ENCODE measurements around the gene DLL1. TPM values are rescaled to one million over a fixed set of nuclear protein-coding genes. Genes with fewer than 3 reads are reported as not detected.
A peak's percentile ranks its signal among the peaks of the same experiment; 100 is the strongest.
"Not testable (repeated sequence)": the region's sequence is repeated elsewhere in the genome, so short reads cannot be mapped to it uniquely, and the experiment has no call there.

The DLL1 gene
- polyA plus RNA-seq, 1 donor, result 39.3 TPM

DNA sequence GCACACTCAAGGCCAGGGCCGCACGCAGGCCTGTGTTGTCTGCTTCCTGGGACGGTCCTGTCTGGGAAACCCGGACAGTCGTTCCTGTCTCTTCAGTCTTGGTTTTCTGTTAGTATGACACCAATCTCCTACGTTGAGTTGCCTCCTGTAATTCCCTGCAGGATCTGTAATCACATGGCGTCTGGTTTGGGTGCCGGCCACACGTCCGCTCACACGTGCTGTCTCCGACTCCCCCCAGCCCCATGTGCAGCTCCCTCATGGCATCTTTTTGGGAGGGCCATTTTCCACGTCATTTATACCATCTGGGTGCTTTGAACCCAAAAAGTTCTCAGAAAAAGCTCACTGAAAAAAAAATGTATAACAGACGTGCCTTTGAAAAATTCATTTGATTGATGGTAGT lies 23.2 kb downstream of the DLL1 start:
- DNase-seq, result no peak
- no peak overlapping the region for H3K4me3 ChIP-seq (ENCODE audit: low read length)
- H3K4me1 ChIP-seq (ENCODE audit: control insufficient read depth, insufficient read depth, low read length), result peaks cover 18% of the 10 kb centered on the region
- peaks cover 5% of the 10 kb centered on the region for H3K27me3 ChIP-seq (ENCODE audit: control insufficient read depth, insufficient read depth, low read length)
- no CpG with 5 or more reads among the region's 14 CpGs for WGBS (ENCODE audit: insufficient coverage, low lambda C conversion rate)
- no peak overlapping the region for H3K27ac ChIP-seq (ENCODE audit: low read length)
- H3K36me3 ChIP-seq (ENCODE audit: control insufficient read depth, insufficient read depth, low read length), result no peaks in the 10 kb centered on the region
- no peaks in the 10 kb centered on the region for H3K9me3 ChIP-seq (ENCODE audit: control insufficient read depth, low read depth, low read length)

DNA sequence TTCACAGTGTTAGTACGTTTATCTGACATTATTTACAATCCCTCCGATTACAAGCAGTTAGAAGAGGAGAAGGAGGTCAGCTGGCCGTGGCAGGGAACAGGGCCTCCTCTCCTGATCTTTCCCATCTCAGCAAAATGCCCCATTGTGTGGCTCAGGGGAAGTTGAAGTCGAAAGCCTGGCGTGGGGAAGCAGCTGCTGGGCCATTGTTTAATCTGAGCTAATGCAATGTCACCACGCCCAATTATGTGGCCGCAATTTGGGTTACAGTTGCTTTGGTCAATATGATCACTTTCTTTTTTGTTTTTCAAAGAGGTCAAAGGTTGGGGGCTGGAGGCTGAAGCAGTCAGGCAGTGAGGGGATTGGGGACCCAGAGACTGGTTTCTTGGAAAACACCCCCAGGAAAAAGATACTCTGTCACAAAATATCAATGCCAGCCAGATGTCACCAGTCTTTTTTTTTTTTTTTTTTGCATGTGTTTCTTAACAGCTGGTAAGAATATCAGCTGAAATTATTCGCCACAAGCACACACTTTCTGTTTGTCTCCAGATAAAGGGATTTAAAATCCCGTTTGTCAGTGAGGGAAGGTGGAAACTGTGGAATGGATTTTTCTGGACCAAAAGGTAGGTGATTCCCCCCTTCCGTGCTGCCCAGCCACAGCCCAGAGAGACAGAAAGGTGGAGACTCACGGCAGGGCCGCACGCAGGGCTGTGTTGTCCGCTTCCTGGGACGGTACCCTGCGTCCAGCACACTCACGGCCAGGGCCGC lies 24.6 kb downstream of the DLL1 start:
- no CpG with 5 or more reads among the region's 18 CpGs for WGBS (ENCODE audit: insufficient coverage, low lambda C conversion rate)
- peak in 1 of 2 donors; percentile 41 for DNase-seq

DNA sequence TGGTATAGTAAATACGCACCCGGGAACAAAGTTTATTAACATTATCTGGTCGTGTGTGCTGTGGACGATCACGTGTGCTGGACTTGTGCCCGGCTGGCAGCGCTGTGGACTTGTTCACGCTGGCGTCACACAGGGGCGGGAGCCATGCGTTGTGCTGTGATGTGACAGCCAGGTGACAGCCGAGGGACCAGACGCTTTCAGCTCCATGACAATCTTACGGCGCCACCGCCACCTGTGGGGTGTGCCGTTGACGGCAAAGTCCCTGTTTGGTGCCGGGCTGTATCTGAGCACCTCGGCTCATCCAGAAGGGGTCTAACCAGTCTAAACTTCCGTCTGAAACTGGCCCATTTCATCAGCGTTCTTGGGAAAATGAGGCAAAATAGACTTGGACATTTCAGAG lies 25.2 kb downstream of the DLL1 start:
- Histone ChIP-seq H3K27me3 (ENCODE audit: control insufficient read depth, insufficient read depth, low read length) (peaks cover 8% of the 10 kb centered on the region), H3K27ac (ENCODE audit: low read length) (peak overlapping the region; percentile 17), H3K4me1 (ENCODE audit: control insufficient read depth, insufficient read depth, low read length) (peaks cover 18% of the 10 kb centered on the region), H3K4me3 (ENCODE audit: low read length) (no peak overlapping the region), H3K36me3 (ENCODE audit: control insufficient read depth, insufficient read depth, low read length) (no peaks in the 10 kb centered on the region), H3K9me3 (ENCODE audit: control insufficient read depth, low read depth, low read length) (no peaks in the 10 kb centered on the region)
- WGBS (ENCODE audit: insufficient coverage, low lambda C conversion rate), result no CpG with 5 or more reads among the region's 22 CpGs
- peak; percentile 80 to 91 for DNase-seq

More for the DNA sequence above, 24.6 kb downstream of the DLL1 start:
- H3K36me3 ChIP-seq (ENCODE audit: control insufficient read depth, insufficient read depth, low read length), result no peaks in the 10 kb centered on the region
- H3K27ac ChIP-seq (ENCODE audit: low read length), result peak overlapping the region; percentile 12
- H3K4me3 ChIP-seq (ENCODE audit: low read length), result no peak overlapping the region
- peaks cover 8% of the 10 kb centered on the region for H3K27me3 ChIP-seq (ENCODE audit: control insufficient read depth, insufficient read depth, low read length)
- H3K4me1 ChIP-seq (ENCODE audit: control insufficient read depth, insufficient read depth, low read length), result peaks cover 18% of the 10 kb centered on the region
- H3K9me3 ChIP-seq (ENCODE audit: control insufficient read depth, low read depth, low read length), result no peaks in the 10 kb centered on the region

DNA sequence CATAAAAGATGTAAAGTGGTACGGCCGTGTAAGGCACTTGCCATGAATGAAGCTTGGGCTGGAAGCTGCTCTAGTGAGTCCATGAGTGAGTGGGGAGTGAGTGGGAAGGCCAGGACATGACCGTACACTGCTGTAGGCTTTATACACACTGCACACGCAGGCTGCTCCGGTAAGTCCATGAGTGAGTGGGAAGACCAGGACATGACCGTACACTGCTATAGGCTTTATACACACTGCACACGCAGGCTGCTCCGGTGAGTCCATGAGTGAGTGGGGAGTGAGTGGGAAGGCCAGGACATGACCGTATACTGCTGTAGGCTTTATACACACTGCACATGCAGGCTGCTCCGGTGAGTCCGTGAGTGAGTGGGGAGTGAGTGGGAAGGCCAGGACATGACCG lies 26.2 kb downstream of the DLL1 start:
- not testable (repeated sequence) for DNase-seq; H3K27ac ChIP-seq (ENCODE audit: low read length); H3K9me3 ChIP-seq (ENCODE audit: control insufficient read depth, low read depth, low read length); H3K4me3 ChIP-seq (ENCODE audit: low read length); H3K36me3 ChIP-seq (ENCODE audit: control insufficient read depth, insufficient read depth, low read length); H3K27me3 ChIP-seq (ENCODE audit: control insufficient read depth, insufficient read depth, low read length)
- H3K4me1 ChIP-seq (ENCODE audit: control insufficient read depth, insufficient read depth, low read length), result peaks cover 18% of the 10 kb centered on the region
- WGBS (ENCODE audit: insufficient coverage, low lambda C conversion rate), result no CpG with 5 or more reads among the region's 12 CpGs

DNA sequence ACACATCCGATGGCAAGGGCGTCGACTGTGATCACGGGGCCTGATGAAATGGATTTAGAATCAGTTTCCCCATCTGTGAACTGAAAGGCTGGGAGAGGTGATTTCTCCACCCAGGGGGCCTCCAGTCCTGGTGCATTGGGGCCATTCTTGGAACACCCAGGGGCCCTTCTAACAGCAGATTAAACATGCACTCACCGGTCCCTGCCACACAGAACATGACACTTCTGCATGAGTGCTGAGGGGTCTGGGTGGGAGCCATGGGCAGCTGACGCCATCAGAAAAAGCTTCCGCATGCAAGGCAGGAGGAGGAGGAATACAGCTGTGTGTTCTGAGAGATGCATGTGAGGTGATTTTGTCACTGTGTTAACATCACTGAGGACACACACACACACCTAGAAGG lies 26.8 kb downstream of the DLL1 start:
- peaks cover 8% of the 10 kb centered on the region for H3K27me3 ChIP-seq (ENCODE audit: control insufficient read depth, insufficient read depth, low read length)
- no peak for DNase-seq
- H3K4me3 ChIP-seq (ENCODE audit: low read length), result no peak overlapping the region
- peaks cover 13% of the 10 kb centered on the region for H3K4me1 ChIP-seq (ENCODE audit: control insufficient read depth, insufficient read depth, low read length)
- WGBS (ENCODE audit: insufficient coverage, low lambda C conversion rate), result no CpG with 5 or more reads among the region's 7 CpGs
- H3K27ac ChIP-seq (ENCODE audit: low read length), result no peak overlapping the region
- no peaks in the 10 kb centered on the region for H3K36me3 ChIP-seq (ENCODE audit: control insufficient read depth, insufficient read depth, low read length)
- no peaks in the 10 kb centered on the region for H3K9me3 ChIP-seq (ENCODE audit: control insufficient read depth, low read depth, low read length)

DNA sequence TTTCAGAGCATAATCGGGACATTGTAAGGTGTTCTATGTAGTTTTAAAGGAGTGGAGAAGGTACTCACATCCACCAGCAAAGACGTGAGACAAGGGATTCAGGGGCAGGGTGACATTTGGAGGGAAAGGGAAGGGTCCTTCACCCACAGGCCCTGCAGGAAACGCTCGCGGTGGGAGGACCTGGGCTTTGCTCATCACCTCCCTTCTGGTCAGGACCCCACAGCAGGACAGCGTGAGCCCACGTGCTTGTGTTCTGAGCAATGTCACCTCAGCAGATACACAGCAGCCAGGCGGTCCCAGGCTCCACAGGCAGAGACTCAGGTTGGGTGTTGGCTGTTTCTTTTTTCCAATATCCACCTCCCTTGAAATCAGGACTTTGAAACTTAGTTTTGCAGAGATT lies 27.5 kb downstream of the DLL1 start:
- Histone ChIP-seq H3K27me3 (ENCODE audit: control insufficient read depth, insufficient read depth, low read length) (peaks cover 8% of the 10 kb centered on the region), H3K4me3 (ENCODE audit: low read length) (no peak overlapping the region), H3K27ac (ENCODE audit: low read length) (no peak overlapping the region), H3K4me1 (ENCODE audit: control insufficient read depth, insufficient read depth, low read length) (peaks cover 10% of the 10 kb centered on the region), H3K36me3 (ENCODE audit: control insufficient read depth, insufficient read depth, low read length) (no peaks in the 10 kb centered on the region), H3K9me3 (ENCODE audit: control insufficient read depth, low read depth, low read length) (no peaks in the 10 kb centered on the region)
- WGBS (ENCODE audit: insufficient coverage, low lambda C conversion rate), result no CpG with 5 or more reads among the region's 8 CpGs
- DNase-seq, result no peak

DNA sequence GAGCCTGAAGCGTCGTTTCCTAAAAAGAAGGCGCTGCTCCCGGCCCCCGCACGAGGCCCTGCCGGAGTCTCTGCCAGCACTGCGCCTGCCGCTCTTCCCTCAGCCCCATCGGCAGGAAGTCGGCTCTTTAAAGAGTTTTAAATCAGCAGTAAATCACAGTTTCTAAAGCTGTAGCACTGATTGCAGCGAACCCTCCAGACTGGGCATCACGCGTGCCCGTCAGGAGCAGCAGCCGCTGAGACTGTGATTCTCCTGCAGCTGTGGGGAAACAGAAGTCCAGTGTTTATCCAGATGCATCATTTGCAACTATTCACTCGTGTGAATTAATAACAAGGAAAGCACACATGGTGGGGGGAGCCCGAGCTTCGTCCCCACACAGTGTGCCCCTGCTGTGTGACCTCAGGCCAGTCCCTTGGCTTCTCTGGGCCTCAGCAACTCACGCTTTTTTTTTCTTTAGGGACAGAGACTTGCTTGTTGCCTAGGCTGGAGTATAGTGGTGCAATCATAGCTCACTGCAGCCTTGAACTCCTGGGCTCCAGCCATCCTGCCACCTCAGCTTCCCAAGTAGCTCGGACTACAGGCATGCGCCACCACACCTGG lies 28.3 kb downstream of the DLL1 start:
- Histone ChIP-seq H3K4me1 (ENCODE audit: control insufficient read depth, insufficient read depth, low read length) (peaks cover 10% of the 10 kb centered on the region), H3K27ac (ENCODE audit: low read length) (no peak overlapping the region), H3K27me3 (ENCODE audit: control insufficient read depth, insufficient read depth, low read length) (peaks cover 8% of the 10 kb centered on the region), H3K36me3 (ENCODE audit: control insufficient read depth, insufficient read depth, low read length) (no peaks in the 10 kb centered on the region), H3K4me3 (ENCODE audit: low read length) (no peak overlapping the region), H3K9me3 (ENCODE audit: control insufficient read depth, low read depth, low read length) (no peaks in the 10 kb centered on the region)
- no CpG with 5 or more reads among the region's 22 CpGs for WGBS (ENCODE audit: insufficient coverage, low lambda C conversion rate)
- DNase-seq, result no peak

DNA sequence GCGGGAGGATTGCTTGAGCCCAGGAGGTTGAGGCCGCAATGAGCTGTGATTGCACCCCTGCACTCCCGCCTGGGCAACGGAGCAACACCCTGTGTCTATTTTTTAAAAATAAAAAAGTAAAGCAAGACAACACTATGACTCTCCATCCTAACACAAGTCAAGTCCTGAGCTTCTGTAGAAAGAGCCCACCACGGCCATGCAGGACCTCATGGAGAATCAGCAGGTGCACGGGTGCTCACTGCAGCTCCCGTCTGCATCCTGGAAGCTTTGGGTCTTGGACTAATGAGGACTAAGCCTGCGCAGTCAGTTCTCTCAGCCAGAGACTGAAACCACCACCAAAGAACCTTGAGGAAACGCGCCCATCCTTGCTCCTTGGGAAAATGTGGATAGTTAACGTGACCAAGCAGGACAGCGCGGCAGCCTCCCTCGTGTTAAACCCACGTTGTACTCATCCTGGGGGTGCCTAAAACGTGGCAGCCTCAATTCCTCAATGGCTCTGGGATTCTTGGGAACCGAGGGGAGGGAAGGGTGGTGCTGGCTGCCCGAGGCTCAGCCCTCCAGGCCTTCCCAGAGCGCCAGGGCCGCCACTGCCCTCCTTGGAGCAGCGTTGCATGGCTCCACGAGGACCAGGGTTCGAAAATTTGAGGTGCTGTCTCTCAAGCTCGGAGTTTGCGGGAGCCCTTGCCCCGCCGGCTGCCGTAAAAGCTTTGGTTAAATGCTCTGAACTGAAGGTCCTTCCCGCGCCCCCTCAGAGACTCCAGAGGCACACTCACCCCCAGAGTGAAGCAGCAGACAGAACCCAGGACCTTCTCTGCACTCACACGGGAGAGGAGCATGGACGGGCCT lies 29.0 kb downstream of the DLL1 start:
- H3K27me3 ChIP-seq (ENCODE audit: control insufficient read depth, insufficient read depth, low read length), result peaks cover 8% of the 10 kb centered on the region
- no peaks in the 10 kb centered on the region for H3K9me3 ChIP-seq (ENCODE audit: control insufficient read depth, low read depth, low read length)
- WGBS (ENCODE audit: insufficient coverage, low lambda C conversion rate), result no CpG with 5 or more reads among the region's 32 CpGs
- no peak overlapping the region for H3K4me3 ChIP-seq (ENCODE audit: low read length)
- no peak overlapping the region for H3K27ac ChIP-seq (ENCODE audit: low read length)
- H3K4me1 ChIP-seq (ENCODE audit: control insufficient read depth, insufficient read depth, low read length), result peaks cover 10% of the 10 kb centered on the region
- DNase-seq, result no peak
- no peaks in the 10 kb centered on the region for H3K36me3 ChIP-seq (ENCODE audit: control insufficient read depth, insufficient read depth, low read length)

DNA sequence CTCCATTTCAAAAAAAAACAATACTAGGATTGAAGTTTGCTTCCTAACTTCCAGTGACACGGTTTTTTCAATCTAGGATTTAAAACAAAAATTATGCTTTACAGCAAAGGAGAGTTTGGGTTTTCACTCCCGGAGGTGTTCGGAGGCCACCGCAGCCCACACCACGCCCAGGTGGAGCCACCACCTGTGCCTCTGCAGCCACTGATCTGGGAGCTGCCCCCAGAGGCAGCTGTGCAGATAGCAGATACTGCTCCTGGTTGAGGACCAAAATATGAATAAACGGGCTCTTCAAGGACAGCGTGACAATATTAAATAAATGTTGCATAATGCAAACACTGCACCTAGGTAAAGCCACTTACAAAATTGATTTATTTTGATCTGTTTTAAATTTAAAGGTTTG lies 30.2 kb downstream of the DLL1 start:
- WGBS (ENCODE audit: insufficient coverage, low lambda C conversion rate), result no CpG with 5 or more reads among the region's 7 CpGs
- no peaks in the 10 kb centered on the region for H3K9me3 ChIP-seq (ENCODE audit: control insufficient read depth, low read depth, low read length)
- H3K4me3 ChIP-seq (ENCODE audit: low read length), result no peak overlapping the region
- peaks cover 4% of the 10 kb centered on the region for H3K4me1 ChIP-seq (ENCODE audit: control insufficient read depth, insufficient read depth, low read length)
- H3K27me3 ChIP-seq (ENCODE audit: control insufficient read depth, insufficient read depth, low read length), result peaks cover 8% of the 10 kb centered on the region
- no peaks in the 10 kb centered on the region for H3K36me3 ChIP-seq (ENCODE audit: control insufficient read depth, insufficient read depth, low read length)
- no peak for DNase-seq
- H3K27ac ChIP-seq (ENCODE audit: low read length), result no peak overlapping the region

DNA sequence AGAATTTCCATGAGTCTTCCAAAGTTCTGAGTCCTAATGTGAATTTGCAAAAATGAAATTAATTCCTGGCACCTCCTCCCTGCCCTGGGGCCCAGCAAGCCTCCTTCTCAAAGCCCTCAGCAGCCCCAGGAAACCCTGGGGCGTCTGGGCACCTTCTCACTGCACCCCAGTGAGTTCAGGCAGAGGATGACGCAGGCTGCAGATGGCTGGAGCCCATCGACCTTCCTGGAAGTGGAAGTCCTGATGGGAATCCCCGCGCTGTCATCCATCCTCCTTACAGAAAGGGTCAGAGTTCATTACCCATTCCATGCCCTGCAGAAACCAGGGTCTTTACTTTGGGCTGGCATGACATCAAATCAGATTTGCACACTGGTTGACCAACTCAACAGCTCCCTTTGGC lies 31.6 kb downstream of the DLL1 start:
- Histone ChIP-seq H3K4me1 (ENCODE audit: control insufficient read depth, insufficient read depth, low read length) (no peaks in the 10 kb centered on the region), H3K4me3 (ENCODE audit: low read length) (no peak overlapping the region), H3K27me3 (ENCODE audit: control insufficient read depth, insufficient read depth, low read length) (peaks cover 5% of the 10 kb centered on the region), H3K27ac (ENCODE audit: low read length) (no peak overlapping the region), H3K9me3 (ENCODE audit: control insufficient read depth, low read depth, low read length) (no peaks in the 10 kb centered on the region), H3K36me3 (ENCODE audit: control insufficient read depth, insufficient read depth, low read length) (no peaks in the 10 kb centered on the region)
- DNase-seq, result no peak
- no CpG with 5 or more reads among the region's 5 CpGs for WGBS (ENCODE audit: insufficient coverage, low lambda C conversion rate)

Data from large intestine (tissue), 3 donors.